Transverse colon (tissue), 4 donors: ENCODE data around the gene FNDC3B.

Experiments used
- POLR2A ChIP-seq: fragments of 450-650 bp; IDR thresholded peaks from one replicate; pipeline ENCODE4 v1.6.1; 2016; ENCODE audit warnings: antibody characterized with exemption, mild to moderate bottlenecking, moderate library complexity
- POLR2AphosphoS5 ChIP-seq, 3 donors: sonication (generic); formaldehyde crosslinking; IDR thresholded peaks; one replicate each; pipeline ENCODE4 v1.6.1; 2016; ENCODE audit warnings: antibody characterized with exemption in 3 of 3
- TF ChIP-seq, protein P1 (sequence below), 5 experiments: fragments of 200-600 bp in 3 of 5; fragments of 450-650 bp in 2 of 5; sonication (generic) in 3 of 5; IDR thresholded peaks; 1 replicate in 2 of 5; 2 replicates in 3 of 5; pipeline ENCODE4 v1.5.1; 2016 to 2017; ENCODE audit warnings: antibody characterized with exemption in 5 of 5, inconsistent platforms in 3 of 5, mild to moderate bottlenecking in 2 of 5, moderate library complexity in 1 of 5

DNA sequence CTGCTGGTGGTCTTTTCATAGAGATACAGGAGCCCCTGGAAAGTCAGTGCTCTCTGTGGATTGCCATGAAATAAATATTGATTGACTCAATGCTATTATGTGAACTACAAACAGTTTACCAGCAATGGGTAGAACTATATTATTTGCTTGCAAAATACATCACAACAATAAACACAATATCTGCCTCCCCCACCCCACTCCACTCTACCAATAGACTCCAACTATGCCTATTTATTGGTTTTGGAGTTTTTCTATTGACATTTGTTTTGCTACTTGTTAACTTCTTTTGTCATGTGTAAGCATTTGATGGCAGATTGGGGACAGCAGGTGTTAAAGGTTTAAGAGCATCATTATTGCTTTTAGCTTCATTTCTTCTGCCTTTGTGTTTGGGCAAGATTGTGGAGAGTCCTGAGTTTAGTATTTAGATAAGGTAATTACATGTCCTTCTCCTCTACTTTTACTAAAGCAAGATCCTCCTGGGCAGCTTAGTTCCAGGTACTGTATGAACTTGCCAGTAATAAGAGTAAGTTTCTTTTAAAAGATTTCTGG, 8.3 kb downstream of the FNDC3B start:
- TF ChIP-seq, protein P1, sequence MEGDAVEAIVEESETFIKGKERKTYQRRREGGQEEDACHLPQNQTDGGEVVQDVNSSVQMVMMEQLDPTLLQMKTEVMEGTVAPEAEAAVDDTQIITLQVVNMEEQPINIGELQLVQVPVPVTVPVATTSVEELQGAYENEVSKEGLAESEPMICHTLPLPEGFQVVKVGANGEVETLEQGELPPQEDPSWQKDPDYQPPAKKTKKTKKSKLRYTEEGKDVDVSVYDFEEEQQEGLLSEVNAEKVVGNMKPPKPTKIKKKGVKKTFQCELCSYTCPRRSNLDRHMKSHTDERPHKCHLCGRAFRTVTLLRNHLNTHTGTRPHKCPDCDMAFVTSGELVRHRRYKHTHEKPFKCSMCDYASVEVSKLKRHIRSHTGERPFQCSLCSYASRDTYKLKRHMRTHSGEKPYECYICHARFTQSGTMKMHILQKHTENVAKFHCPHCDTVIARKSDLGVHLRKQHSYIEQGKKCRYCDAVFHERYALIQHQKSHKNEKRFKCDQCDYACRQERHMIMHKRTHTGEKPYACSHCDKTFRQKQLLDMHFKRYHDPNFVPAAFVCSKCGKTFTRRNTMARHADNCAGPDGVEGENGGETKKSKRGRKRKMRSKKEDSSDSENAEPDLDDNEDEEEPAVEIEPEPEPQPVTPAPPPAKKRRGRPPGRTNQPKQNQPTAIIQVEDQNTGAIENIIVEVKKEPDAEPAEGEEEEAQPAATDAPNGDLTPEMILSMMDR (IDR thresholded peaks at IDR 0.05) = no peak
- TF ChIP-seq POLR2AphosphoS5 (IDR thresholded peaks at IDR 0.05) = no peak
- TF ChIP-seq POLR2A = no peak
